MCF 10A (cell line): Measurements from ENCODE around the gene EXOC3L1. TPM values are rescaled to one million over a fixed set of nuclear protein-coding genes. Genes with fewer than 3 reads are reported as not detected.

Source experiments
- BruUV-seq: library from RNA; stranded (reverse); fragments of 400-500 nt; replicated peaks from 2 replicates; lab custom pipeline; 2021; lab: Mats Ljungman, UMichigan
- CTCF ChIA-PET: fragments of 300-600 bp; sonication (Branson Sonifier 250); formaldehyde crosslinking; extraction: SDS; loops from one replicate; lab custom pipeline; 2021; ENCODE audit warnings: antibody characterized with exemption, inconsistent platforms; lab: Yijun Ruan, JAX
- POLR2A ChIA-PET: fragments of 300-600, 350-650 bp; sonication (Branson Sonifier 250); formaldehyde crosslinking; extraction: SDS; loops from one replicate; lab custom pipeline; 2020; ENCODE audit warnings: antibody characterized with exemption, inconsistent platforms; lab: Yijun Ruan, JAX
- DNase-seq: peaks from one replicate; pipeline ENCODE4 v3.0.0-alpha.2; 2018; ENCODE audit not compliant: unreplicated experiment
- H3K27ac Mint-ChIP-seq: one replicate; pipeline ENCODE4 v1.8.0; 2022; ENCODE audit warnings: mild to moderate bottlenecking, low read depth, mixed read lengths; ENCODE audit not compliant: unreplicated experiment
- H3K27me3 Mint-ChIP-seq: one replicate; pipeline ENCODE4 v1.8.0; 2022; ENCODE audit warnings: mixed read lengths; ENCODE audit not compliant: insufficient read depth, unreplicated experiment
- H3K36me3 Mint-ChIP-seq: one replicate; pipeline ENCODE4 v1.8.0; 2022; ENCODE audit warnings: mild to moderate bottlenecking, moderate library complexity, mixed read lengths; ENCODE audit not compliant: insufficient read depth, unreplicated experiment
- H3K4me1 Mint-ChIP-seq: one replicate; pipeline ENCODE4 v1.8.0; 2022; ENCODE audit warnings: mixed read lengths; ENCODE audit not compliant: insufficient read depth, unreplicated experiment
- H3K4me3 Mint-ChIP-seq: one replicate; pipeline ENCODE4 v1.8.0; 2022; ENCODE audit warnings: mild to moderate bottlenecking, moderate library complexity, mixed read lengths; ENCODE audit not compliant: unreplicated experiment
- H3K9me3 Mint-ChIP-seq: one replicate; pipeline ENCODE4 v1.8.0; 2022; ENCODE audit warnings: mixed read lengths; ENCODE audit not compliant: unreplicated experiment
- intact Hi-C: fragments of 100-400 bp; cut with micrococcal nuclease; formaldehyde crosslinking; loops from 2 replicates; pipeline ENCODE4 v1.14.1; 2022
- total RNA-seq: library from RNA; stranded (reverse); gene quantifications from 2 replicates; pipeline ENCODE4 v1.2.3, GENCODE V29; 2022
- TF ChIP-seq, protein P1 (sequence below): fragments of 200-600 bp; IDR thresholded peaks from one replicate; pipeline ENCODE4 v1.8.0; 2022; ENCODE audit warnings: antibody characterized with exemption, mild to moderate bottlenecking; ENCODE audit not compliant: unreplicated experiment

EXOC3L1 gene
- total RNA-seq, 1 experiment from 2014 or later = not detected

DNA sequence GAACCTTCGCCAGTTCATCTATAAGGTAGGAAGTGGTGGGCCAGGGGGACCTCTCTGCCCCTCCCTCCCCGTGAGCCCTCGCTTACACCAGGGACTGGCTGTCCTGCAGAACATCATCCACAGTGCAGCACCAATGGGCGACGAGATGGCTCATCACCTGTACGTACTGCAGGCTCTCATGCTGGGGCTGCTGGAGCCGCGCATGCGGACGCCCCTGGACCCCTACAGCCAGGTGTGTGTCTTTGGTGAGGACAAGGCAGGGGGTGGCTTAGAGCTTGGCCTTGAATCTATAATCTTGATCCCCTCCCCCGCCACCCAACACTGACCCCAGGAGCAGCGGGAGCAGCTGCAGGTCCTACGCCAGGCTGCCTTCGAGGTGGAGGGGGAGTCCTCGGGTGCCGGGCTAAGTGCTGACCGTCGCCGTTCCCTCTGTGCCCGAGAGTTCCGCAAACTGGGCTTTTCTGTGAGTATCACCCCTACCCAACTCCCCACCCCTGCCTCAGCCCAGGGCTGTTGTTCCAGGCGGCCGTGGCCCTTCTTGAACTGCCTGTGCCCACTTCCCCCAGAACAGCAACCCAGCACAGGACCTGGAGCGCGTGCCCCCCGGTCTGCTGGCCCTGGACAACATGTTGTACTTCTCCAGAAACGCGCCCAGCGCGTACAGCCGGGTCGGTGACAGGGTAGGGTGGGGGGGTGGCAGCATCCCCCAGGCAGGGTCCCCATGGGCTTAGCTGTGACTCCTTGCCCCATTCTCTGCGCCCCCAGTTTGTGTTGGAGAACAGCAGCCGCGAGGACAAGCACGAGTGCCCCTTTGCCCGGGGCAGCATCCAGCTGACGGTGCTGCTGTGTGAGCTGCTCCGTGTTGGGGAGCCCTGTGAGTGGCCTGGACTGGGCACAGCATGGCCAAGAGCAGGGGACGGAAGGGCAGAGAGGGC is 11.7 kb upstream of the EXOC3L1 start:
- ChIA-PET CTCF (interaction anchor here (0.6 to 1.4 kb wide), 5 partner anchors 32 to 309 kb away, joined by 3 to 5 read pairs (median 3); no protein-coding TSS in a partner anchor), POLR2A (interaction anchor here (0.6 to 0.9 kb wide), 2 partner anchors 20 to 45 kb away, joined by 3 read pairs; no protein-coding TSS in a partner anchor)
- H3K27me3 Mint-ChIP-seq = no peaks in the 10 kb centered on the region
- no peak overlapping the region for H3K27ac Mint-ChIP-seq
- H3K36me3 Mint-ChIP-seq = peaks cover 39% of the 10 kb centered on the region
- TF ChIP-seq, protein P1, sequence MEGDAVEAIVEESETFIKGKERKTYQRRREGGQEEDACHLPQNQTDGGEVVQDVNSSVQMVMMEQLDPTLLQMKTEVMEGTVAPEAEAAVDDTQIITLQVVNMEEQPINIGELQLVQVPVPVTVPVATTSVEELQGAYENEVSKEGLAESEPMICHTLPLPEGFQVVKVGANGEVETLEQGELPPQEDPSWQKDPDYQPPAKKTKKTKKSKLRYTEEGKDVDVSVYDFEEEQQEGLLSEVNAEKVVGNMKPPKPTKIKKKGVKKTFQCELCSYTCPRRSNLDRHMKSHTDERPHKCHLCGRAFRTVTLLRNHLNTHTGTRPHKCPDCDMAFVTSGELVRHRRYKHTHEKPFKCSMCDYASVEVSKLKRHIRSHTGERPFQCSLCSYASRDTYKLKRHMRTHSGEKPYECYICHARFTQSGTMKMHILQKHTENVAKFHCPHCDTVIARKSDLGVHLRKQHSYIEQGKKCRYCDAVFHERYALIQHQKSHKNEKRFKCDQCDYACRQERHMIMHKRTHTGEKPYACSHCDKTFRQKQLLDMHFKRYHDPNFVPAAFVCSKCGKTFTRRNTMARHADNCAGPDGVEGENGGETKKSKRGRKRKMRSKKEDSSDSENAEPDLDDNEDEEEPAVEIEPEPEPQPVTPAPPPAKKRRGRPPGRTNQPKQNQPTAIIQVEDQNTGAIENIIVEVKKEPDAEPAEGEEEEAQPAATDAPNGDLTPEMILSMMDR = no peak
- intact Hi-C loops = no loop called here
- H3K4me1 Mint-ChIP-seq = peaks cover 35% of the 10 kb centered on the region
- no TSS peak for BruUV-seq
- no peak overlapping the region for H3K4me3 Mint-ChIP-seq
- DNase-seq = no peak
- no peaks in the 10 kb centered on the region for H3K9me3 Mint-ChIP-seq

DNA sequence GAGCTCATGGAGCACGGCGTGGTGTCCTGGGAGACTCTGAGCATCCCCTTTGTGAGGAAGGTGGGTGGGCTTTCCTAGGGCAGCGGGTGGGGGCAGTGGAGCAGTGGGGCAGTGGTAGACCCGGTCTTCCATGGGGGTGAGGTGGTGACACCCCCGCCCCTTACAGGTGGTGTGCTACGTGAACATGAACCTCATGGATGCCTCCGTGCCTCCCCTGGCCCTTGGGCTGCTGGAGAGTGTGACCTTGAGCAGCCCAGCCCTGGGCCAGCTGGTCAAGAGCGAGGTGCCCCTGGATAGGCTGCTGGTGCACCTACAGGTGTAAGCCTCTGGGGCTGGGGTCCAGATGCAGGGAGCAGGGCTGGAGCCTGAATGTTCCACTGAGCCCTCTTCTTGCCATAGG is 10.6 kb upstream of the EXOC3L1 start:
- Mint-ChIP-seq H3K36me3 (peaks cover 49% of the 10 kb centered on the region), H3K27me3 (no peaks in the 10 kb centered on the region), H3K27ac (no peak overlapping the region), H3K4me3 (peak overlapping the region; percentile 89), H3K4me1 (peaks cover 34% of the 10 kb centered on the region), H3K9me3 (no peaks in the 10 kb centered on the region)
- DNase-seq = no peak
- CTCF ChIA-PET = interaction anchor here (0.6 to 1.0 kb wide), 5 partner anchors 9 to 41 kb away, joined by 3 to 4 read pairs (median 3); partner anchors contain the start of gene HSF4
- TF ChIP-seq, protein P1 = no peak
- intact Hi-C loops = no loop called here
- POLR2A ChIA-PET = interaction anchor here (3.8 kb wide), 1 partner anchor 46 kb away, joined by 28 read pairs; the partner anchor contains the start of gene FHOD1
- BruUV-seq = no TSS peak

DNA sequence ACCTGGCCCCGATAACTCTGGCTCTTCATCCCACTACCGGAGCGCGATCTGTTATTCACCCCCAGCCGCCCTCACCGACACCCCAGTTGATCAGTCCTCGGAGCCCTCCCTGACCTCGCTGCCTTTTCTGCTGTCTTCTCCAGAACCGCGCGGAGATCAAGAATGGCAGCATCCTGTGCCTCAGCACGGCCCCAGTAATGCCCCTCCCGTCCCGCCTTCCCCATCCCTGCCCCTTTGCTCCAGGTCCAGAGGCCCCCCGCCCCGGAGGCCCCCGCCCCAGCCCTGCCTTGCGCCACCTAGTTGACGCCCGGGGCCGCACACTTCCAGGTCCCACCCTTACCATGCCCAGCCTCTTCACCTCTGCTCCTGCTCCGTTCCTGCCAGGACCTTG is 9.9 kb upstream of the EXOC3L1 start:
- Mint-ChIP-seq H3K9me3 (no peaks in the 10 kb centered on the region), H3K27ac (peak overlapping the region; percentile 84), H3K36me3 (peaks cover 54% of the 10 kb centered on the region), H3K27me3 (no peaks in the 10 kb centered on the region), H3K4me1 (peaks cover 34% of the 10 kb centered on the region), H3K4me3 (peak overlapping the region; percentile 89)
- intact Hi-C loops = loop anchor here (2.0 kb wide), 2 partner anchors 27 to 47 kb away; partner anchors contain the start of genes FHOD1 and TMEM208
- no peak for DNase-seq
- ChIA-PET CTCF (interaction anchor here (0.6 to 3.6 kb wide), 12 partner anchors 8 to 683 kb away, joined by 3 to 29 read pairs (median 3); partner anchors contain the start of gene TMEM208), POLR2A (interaction anchor here (2.3 to 3.8 kb wide), 3 partner anchors 7 to 47 kb away, joined by 9 to 28 read pairs (median 25); partner anchors contain the start of gene FHOD1)
- no TSS peak for BruUV-seq
- TF ChIP-seq, protein P1 = no peak
